OCI-LY1 (cell line): Measurements from ENCODE around the gene TMPRSS11A.

ENCODE experiments used
- H2AFZ ChIP-seq: fragments of 200-600 bp; sonication (generic), shearing (Covaris generic); 2 replicates; pipeline ENCODE4 v1.6.0; 2014; ENCODE audit warnings: antibody characterized with exemption, mild to moderate bottlenecking, low read length
- H3F3A ChIP-seq: fragments of 200-600 bp; sonication (generic), shearing (Covaris generic); 2 replicates; pipeline ENCODE4 v1.6.0; 2014; ENCODE audit warnings: mild to moderate bottlenecking, antibody characterized with exemption, low read length, moderate library complexity; ENCODE audit not compliant: insufficient read depth
- H3K27ac ChIP-seq: fragments of 200-600 bp; sonication (generic); 2 replicates; pipeline ENCODE4 v1.5.1; 2014; ENCODE audit warnings: low read length, mixed run types, mild to moderate bottlenecking, low read depth; ENCODE audit not compliant: poor library complexity, severe bottlenecking
- H3K27me3 ChIP-seq: fragments of 200-600 bp; sonication (generic); 2 replicates; pipeline ENCODE4 v1.6.0; 2014; ENCODE audit warnings: antibody characterized with exemption, mild to moderate bottlenecking, low read length, moderate library complexity; ENCODE audit not compliant: insufficient read depth
- H3K36me3 ChIP-seq: fragments of 200-600 bp; sonication (generic); 2 replicates; pipeline ENCODE4 v1.6.1; 2014; ENCODE audit warnings: mild to moderate bottlenecking, antibody characterized with exemption, low read length, moderate library complexity, mixed read lengths; ENCODE audit not compliant: insufficient read depth
- H3K4me1 ChIP-seq: fragments of 200-600 bp; sonication (generic); 2 replicates; pipeline ENCODE4 v1.5.1; 2014; ENCODE audit warnings: mild to moderate bottlenecking, low read length, moderate library complexity; ENCODE audit not compliant: insufficient read depth, severe bottlenecking
- H3K4me2 ChIP-seq: fragments of 200-600 bp; sonication (generic), shearing (Covaris generic); 2 replicates; pipeline ENCODE4 v1.6.1; 2014; ENCODE audit warnings: low read length
- H3K4me3 ChIP-seq: fragments of 200-600 bp; sonication (generic); 2 replicates; pipeline ENCODE4 v1.5.1; 2014; ENCODE audit warnings: low read length, low read depth, mild to moderate bottlenecking, mixed read lengths; ENCODE audit not compliant: poor library complexity, severe bottlenecking
- H3K79me2 ChIP-seq: fragments of 200-600 bp; shearing (Covaris generic); 2 replicates; pipeline ENCODE4 v1.6.1; 2016; ENCODE audit warnings: mixed run types, low read length, mixed read lengths; ENCODE audit not compliant: insufficient read depth
- H3K9ac ChIP-seq: fragments of 200-600 bp; sonication (generic), shearing (Covaris generic); 2 replicates; pipeline ENCODE4 v1.6.1; 2014; ENCODE audit warnings: mild to moderate bottlenecking, low read length, mixed read lengths
- H3K9me2 ChIP-seq: fragments of 200-600 bp; sonication (generic), shearing (Covaris generic); 2 replicates; pipeline ENCODE4 v1.6.1; 2014; ENCODE audit warnings: low read depth, mild to moderate bottlenecking, low read length, mixed read lengths
- H3K9me3 ChIP-seq: fragments of 200-600 bp; shearing (Covaris generic); 2 replicates; pipeline ENCODE4 v1.6.1; 2014; ENCODE audit warnings: low read length, mixed read lengths
- H4K20me1 ChIP-seq: fragments of 200-600 bp; sonication (generic), shearing (Covaris generic); 2 replicates; pipeline ENCODE4 v1.6.0; 2016; ENCODE audit warnings: mild to moderate bottlenecking, low read length; ENCODE audit not compliant: insufficient read depth
- EZH2 ChIP-seq: fragments of 200-600 bp; sonication (generic), shearing (Covaris generic); IDR thresholded peaks from 2 replicates; pipeline ENCODE4 v1.8.0; 2017; ENCODE audit warnings: borderline replicate concordance, mixed run types, mild to moderate bottlenecking, antibody characterized with exemption, low read length, moderate library complexity, mixed read lengths
- TF ChIP-seq, protein P1 (sequence below): fragments of 200-600 bp; sonication (generic), shearing (Covaris generic); IDR thresholded peaks from 2 replicates; pipeline ENCODE4 v1.5.1; 2017; ENCODE audit warnings: mild to moderate bottlenecking, antibody characterized with exemption, low read length, moderate library complexity, mixed read lengths

The TMPRSS11A gene

DNA sequence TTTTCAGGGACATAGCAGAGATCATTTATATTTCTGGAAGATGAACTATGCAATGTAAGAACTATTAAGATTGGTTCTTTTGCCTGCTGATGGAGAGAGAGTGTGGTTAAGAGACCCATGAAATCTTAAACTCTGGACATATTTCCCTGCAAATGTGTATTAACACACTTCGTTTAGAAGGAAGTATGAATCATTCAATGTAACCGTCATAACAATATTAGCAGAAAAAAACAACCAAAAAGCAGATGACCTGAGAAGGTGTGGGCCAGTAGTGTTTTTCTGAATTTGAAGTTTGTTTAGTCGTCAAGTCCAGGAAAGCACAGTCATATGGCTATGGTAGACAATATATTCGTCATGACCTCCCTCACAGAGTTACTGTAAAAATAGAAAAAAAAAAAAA, 77.0 kb downstream of the TMPRSS11A start:
- Histone ChIP-seq H3K79me2 (no peaks in the 10 kb centered on the region), H3K27me3 (no peaks in the 10 kb centered on the region), H3F3A (no peaks in the 10 kb centered on the region), H4K20me1 (no peaks in the 10 kb centered on the region), H3K9ac (no peak overlapping the region), H3K9me2 (no peaks in the 10 kb centered on the region), H3K27ac (no peak overlapping the region), H3K36me3 (no peaks in the 10 kb centered on the region), H2AFZ (no peak overlapping the region), H3K4me3 (no peak overlapping the region), H3K9me3 (no peaks in the 10 kb centered on the region), H3K4me2 (no peak overlapping the region), H3K4me1 (no peaks in the 10 kb centered on the region)
- TF ChIP-seq, protein P1, sequence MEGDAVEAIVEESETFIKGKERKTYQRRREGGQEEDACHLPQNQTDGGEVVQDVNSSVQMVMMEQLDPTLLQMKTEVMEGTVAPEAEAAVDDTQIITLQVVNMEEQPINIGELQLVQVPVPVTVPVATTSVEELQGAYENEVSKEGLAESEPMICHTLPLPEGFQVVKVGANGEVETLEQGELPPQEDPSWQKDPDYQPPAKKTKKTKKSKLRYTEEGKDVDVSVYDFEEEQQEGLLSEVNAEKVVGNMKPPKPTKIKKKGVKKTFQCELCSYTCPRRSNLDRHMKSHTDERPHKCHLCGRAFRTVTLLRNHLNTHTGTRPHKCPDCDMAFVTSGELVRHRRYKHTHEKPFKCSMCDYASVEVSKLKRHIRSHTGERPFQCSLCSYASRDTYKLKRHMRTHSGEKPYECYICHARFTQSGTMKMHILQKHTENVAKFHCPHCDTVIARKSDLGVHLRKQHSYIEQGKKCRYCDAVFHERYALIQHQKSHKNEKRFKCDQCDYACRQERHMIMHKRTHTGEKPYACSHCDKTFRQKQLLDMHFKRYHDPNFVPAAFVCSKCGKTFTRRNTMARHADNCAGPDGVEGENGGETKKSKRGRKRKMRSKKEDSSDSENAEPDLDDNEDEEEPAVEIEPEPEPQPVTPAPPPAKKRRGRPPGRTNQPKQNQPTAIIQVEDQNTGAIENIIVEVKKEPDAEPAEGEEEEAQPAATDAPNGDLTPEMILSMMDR = no peak
- no peak for TF ChIP-seq EZH2

DNA sequence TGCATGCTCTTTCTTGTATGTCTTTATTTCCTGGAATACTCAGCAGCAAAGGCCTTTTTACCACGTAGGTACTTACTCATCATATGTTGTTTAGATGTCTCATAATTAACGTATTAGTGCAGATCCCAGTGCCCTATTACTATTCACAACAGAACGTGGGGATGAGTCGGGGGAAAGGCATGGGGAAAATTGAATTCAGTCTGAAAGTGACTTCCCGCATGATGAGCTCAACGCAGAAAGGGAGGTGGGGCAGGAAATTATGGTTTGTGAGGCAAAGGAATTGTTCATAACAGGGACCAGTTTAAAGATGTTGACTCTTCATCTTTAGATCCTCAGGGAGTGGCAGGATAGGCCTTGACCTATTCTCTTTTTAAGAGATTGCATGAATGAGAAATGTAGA, 77.5 kb downstream of the TMPRSS11A start:
- H3K36me3 ChIP-seq = no peaks in the 10 kb centered on the region
- no peak overlapping the region for H3K9ac ChIP-seq
- H4K20me1 ChIP-seq = no peaks in the 10 kb centered on the region
- H3K9me3 ChIP-seq = no peaks in the 10 kb centered on the region
- no peak overlapping the region for H3K4me3 ChIP-seq
- no peaks in the 10 kb centered on the region for H3K4me1 ChIP-seq
- no peak overlapping the region for H2AFZ ChIP-seq
- H3K27me3 ChIP-seq = no peaks in the 10 kb centered on the region
- H3F3A ChIP-seq = no peaks in the 10 kb centered on the region
- no peak overlapping the region for H3K4me2 ChIP-seq
- no peaks in the 10 kb centered on the region for H3K79me2 ChIP-seq
- H3K9me2 ChIP-seq = no peaks in the 10 kb centered on the region
- no peak for TF ChIP-seq EZH2
- TF ChIP-seq, protein P1 = no peak
- H3K27ac ChIP-seq = no peak overlapping the region

DNA sequence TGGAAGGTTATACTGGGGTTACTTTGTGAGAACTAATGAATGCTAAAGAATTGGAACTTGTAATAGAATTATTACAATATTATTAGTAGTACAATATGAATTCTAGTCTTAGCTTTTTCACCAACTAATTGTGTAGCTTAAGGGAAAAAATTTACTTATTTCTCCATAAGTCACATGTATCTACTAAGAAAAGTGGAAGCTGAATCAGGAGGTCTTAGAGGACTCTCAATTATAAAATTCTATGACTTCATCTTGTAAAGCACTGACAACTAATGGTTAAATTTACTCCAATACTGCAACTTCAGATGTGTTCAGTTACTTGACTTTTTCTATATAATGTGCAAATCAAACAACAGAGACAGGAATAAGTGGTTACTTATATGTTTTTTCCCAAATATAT, 78.6 kb downstream of the TMPRSS11A start:
- Histone ChIP-seq H4K20me1 (no peaks in the 10 kb centered on the region), H3K4me1 (no peaks in the 10 kb centered on the region), H3K4me2 (no peak overlapping the region), H3K9ac (no peak overlapping the region), H3K36me3 (no peaks in the 10 kb centered on the region), H3K27me3 (no peaks in the 10 kb centered on the region), H3F3A (no peaks in the 10 kb centered on the region), H3K4me3 (no peak overlapping the region), H3K27ac (no peak overlapping the region), H2AFZ (no peak overlapping the region), H3K79me2 (no peaks in the 10 kb centered on the region), H3K9me3 (no peaks in the 10 kb centered on the region), H3K9me2 (no peaks in the 10 kb centered on the region)
- TF ChIP-seq EZH2 = no peak
- TF ChIP-seq, protein P1 = no peak
